ENCODE data around the gene PCNT.

The PCNT gene

GRCh38 chr21:46486481-46487126, 162.6 kb downstream of the PCNT start:
- Histone ChIP-seq H2AFZ (ENCODE audit: low read depth, low read length) (no peak overlapping the region), H3K79me2 (ENCODE audit: low read length) (no peaks in the 10 kb centered on the region)
- TF ChIP-seq, protein P1, sequence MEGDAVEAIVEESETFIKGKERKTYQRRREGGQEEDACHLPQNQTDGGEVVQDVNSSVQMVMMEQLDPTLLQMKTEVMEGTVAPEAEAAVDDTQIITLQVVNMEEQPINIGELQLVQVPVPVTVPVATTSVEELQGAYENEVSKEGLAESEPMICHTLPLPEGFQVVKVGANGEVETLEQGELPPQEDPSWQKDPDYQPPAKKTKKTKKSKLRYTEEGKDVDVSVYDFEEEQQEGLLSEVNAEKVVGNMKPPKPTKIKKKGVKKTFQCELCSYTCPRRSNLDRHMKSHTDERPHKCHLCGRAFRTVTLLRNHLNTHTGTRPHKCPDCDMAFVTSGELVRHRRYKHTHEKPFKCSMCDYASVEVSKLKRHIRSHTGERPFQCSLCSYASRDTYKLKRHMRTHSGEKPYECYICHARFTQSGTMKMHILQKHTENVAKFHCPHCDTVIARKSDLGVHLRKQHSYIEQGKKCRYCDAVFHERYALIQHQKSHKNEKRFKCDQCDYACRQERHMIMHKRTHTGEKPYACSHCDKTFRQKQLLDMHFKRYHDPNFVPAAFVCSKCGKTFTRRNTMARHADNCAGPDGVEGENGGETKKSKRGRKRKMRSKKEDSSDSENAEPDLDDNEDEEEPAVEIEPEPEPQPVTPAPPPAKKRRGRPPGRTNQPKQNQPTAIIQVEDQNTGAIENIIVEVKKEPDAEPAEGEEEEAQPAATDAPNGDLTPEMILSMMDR (IDR thresholded peaks at IDR 0.05; ENCODE audit: low read depth, low read length), result no peak
- no peak for TF ChIP-seq EZH2phosphoT487 (IDR thresholded peaks at IDR 0.05; ENCODE audit: low read depth)

GRCh38 chr21:46489162-46489663, 165.3 kb downstream of the PCNT start:
- Histone ChIP-seq H4K20me1 (ENCODE audit: insufficient read depth, low read length) (no peaks in the 10 kb centered on the region), H3K27ac (ENCODE audit: low read length) (no peak overlapping the region), H3K4me2 (ENCODE audit: low read length) (no peak overlapping the region), H3K4me3 (ENCODE audit: low read length) (no peak overlapping the region), H3K79me2 (ENCODE audit: low read length) (no peaks in the 10 kb centered on the region), H2AFZ (ENCODE audit: low read depth, low read length) (no peak overlapping the region), H3K36me3 (replicated peaks; ENCODE audit: low read depth, low read length) (peaks cover 17% of the 10 kb centered on the region), H3K9ac (ENCODE audit: low read length) (no peak overlapping the region), H3K27me3 (ENCODE audit: low read depth, low read length) (no peaks in the 10 kb centered on the region), H3K9me3 (ENCODE audit: insufficient read depth, low read length) (no peaks in the 10 kb centered on the region), H3K4me1 (ENCODE audit: low read length) (no peaks in the 10 kb centered on the region)
- TF ChIP-seq, protein P1 (IDR thresholded peaks at IDR 0.05; ENCODE audit: low read depth, low read length), result no peak
- no peak for TF ChIP-seq EZH2phosphoT487 (IDR thresholded peaks at IDR 0.05; ENCODE audit: low read depth)

More at GRCh38 chr21:46486481-46487126, 162.6 kb downstream of the PCNT start:
- Histone ChIP-seq H3K27ac (ENCODE audit: low read length) (no peak overlapping the region), H3K27me3 (ENCODE audit: low read depth, low read length) (no peaks in the 10 kb centered on the region), H3K4me1 (ENCODE audit: low read length) (no peaks in the 10 kb centered on the region), H4K20me1 (ENCODE audit: insufficient read depth, low read length) (no peaks in the 10 kb centered on the region), H3K4me3 (ENCODE audit: low read length) (no peak overlapping the region), H3K4me2 (ENCODE audit: low read length) (no peak overlapping the region), H3K36me3 (replicated peaks; ENCODE audit: low read depth, low read length) (peaks cover 5% of the 10 kb centered on the region), H3K9me3 (ENCODE audit: insufficient read depth, low read length) (no peaks in the 10 kb centered on the region), H3K9ac (ENCODE audit: low read length) (no peak overlapping the region)

DNA sequence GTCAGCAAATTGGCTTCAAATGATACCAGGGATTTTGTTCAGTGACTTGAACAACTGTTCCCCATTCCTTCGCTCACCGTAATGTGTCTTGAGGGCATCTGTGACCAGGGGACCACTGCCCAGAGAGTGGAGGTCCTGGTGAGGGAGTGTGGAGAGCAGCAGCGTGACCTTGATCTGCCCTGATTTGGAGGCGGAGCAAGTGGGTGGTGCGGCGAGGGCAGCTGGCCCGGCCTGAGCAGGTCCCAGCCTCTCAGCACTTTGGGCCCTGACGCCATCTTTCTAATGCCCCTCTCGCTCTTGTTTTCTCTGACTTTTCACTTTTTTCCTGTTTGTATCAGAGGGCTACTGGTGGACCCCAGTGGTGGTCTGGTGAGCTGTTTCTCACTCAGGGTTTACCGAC, 165.8 kb downstream of the PCNT start:
- TF ChIP-seq, protein P1 (IDR thresholded peaks at IDR 0.05; ENCODE audit: low read depth, low read length), result no peak
- TF ChIP-seq EZH2phosphoT487 (IDR thresholded peaks at IDR 0.05; ENCODE audit: low read depth), result no peak
- Histone ChIP-seq H3K79me2 (ENCODE audit: low read length) (no peaks in the 10 kb centered on the region), H3K27ac (ENCODE audit: low read length) (no peak overlapping the region), H3K4me1 (ENCODE audit: low read length) (no peaks in the 10 kb centered on the region), H3K9ac (ENCODE audit: low read length) (no peak overlapping the region), H2AFZ (ENCODE audit: low read depth, low read length) (no peak overlapping the region), H3K4me2 (ENCODE audit: low read length) (no peak overlapping the region), H3K27me3 (ENCODE audit: low read depth, low read length) (no peaks in the 10 kb centered on the region), H4K20me1 (ENCODE audit: insufficient read depth, low read length) (no peaks in the 10 kb centered on the region), H3K9me3 (ENCODE audit: insufficient read depth, low read length) (no peaks in the 10 kb centered on the region), H3K36me3 (replicated peaks; ENCODE audit: low read depth, low read length) (peaks cover 19% of the 10 kb centered on the region), H3K4me3 (ENCODE audit: low read length) (no peak overlapping the region)

GRCh38 chr21:46491553-46491952, 167.6 kb downstream of the PCNT start:
- TF ChIP-seq, protein P1 (IDR thresholded peaks at IDR 0.05; ENCODE audit: low read depth, low read length), result no peak
- TF ChIP-seq EZH2phosphoT487 (IDR thresholded peaks at IDR 0.05; ENCODE audit: low read depth), result no peak
- Histone ChIP-seq H2AFZ (ENCODE audit: low read depth, low read length) (no peak overlapping the region), H3K4me3 (ENCODE audit: low read length) (no peak overlapping the region), H3K27me3 (ENCODE audit: low read depth, low read length) (no peaks in the 10 kb centered on the region), H3K4me1 (ENCODE audit: low read length) (no peaks in the 10 kb centered on the region), H3K9ac (ENCODE audit: low read length) (no peak overlapping the region), H3K79me2 (ENCODE audit: low read length) (no peaks in the 10 kb centered on the region), H3K27ac (ENCODE audit: low read length) (no peak overlapping the region), H3K9me3 (ENCODE audit: insufficient read depth, low read length) (no peaks in the 10 kb centered on the region), H4K20me1 (ENCODE audit: insufficient read depth, low read length) (no peaks in the 10 kb centered on the region), H3K4me2 (ENCODE audit: low read length) (no peak overlapping the region), H3K36me3 (replicated peaks; ENCODE audit: low read depth, low read length) (peaks cover 17% of the 10 kb centered on the region)

All from OCI-LY3 (cell line).